NK-92 (cell line): ENCODE results near the gene DDX18.

Source experiments
- DNase-seq: peaks from one replicate; lab custom pipeline; 2025; ENCODE audit not compliant: unreplicated experiment; lab: John Stamatoyannopoulos, UW

Gene DDX18

GRCh38 chr2:117833911-117834310 lies 19.4 kb downstream of the DDX18 start:
- DNase-seq: no peak

DNA sequence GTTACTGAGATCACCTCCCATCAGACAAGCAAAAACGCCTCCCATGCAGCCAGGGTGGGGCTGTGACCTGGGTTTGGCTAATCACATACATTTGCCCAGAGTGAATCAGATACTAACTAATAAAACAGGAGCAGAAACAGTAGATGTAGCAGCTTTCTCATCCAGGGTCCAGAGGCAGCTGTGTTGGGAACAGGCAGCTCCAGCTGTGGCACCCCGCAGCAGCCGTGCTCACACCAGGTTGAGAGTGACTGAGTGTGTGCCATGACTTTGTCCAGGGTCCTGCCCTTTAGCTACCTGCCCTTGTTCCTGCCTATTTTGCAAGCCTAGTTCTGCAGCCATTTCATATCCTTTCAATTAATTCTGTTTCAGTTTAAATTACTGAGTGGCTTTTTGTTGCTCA lies 20.5 kb downstream of the DDX18 start:
- DNase-seq: no peak

DNA sequence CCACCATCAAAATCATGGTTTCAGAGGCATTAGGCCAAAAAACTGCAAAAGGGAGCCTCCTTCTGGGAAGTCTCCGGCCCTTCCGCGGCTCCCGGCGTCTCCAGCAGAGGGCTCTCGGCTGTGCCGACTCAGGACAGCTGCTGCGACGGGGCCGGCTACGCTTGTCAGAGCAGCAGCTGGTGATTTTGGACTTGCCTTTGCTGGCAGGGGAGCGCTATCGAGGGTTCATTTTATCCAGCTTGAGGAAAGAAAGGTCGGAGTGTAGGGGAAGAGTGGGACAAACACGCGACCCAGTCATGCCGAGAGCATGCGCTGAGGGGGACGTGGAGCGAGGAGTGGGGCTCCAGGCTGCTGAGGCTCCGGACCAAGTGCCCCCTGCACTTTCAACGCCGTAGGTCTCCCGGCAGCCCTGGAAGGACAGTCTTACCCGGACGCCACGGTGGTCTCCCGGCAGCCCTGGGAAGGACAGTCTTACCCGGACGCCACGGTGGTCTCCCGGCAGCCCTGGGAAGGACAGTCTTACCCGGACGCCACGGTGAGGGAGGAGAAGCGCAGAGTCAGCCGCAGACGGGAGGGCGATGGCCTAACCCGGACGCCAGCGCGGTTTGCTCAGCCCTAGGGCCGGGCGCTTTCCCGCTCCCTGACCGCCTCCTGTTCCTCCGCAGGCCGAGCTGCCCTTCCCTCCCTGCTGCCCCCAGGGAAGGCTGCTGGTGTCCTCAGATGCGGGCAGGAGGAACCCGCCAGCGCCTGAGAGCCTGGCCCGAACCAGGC lies 21.7 kb downstream of the DDX18 start:
- DNase-seq: no peak

- no peak for DNase-seq
Measured at GRCh38 chr2:117845304-117845703, 30.8 kb downstream of the DDX18 start.

- DNase-seq: no peak
Measured at GRCh38 chr2:117850015-117850414, 35.5 kb downstream of the DDX18 start.

DNA sequence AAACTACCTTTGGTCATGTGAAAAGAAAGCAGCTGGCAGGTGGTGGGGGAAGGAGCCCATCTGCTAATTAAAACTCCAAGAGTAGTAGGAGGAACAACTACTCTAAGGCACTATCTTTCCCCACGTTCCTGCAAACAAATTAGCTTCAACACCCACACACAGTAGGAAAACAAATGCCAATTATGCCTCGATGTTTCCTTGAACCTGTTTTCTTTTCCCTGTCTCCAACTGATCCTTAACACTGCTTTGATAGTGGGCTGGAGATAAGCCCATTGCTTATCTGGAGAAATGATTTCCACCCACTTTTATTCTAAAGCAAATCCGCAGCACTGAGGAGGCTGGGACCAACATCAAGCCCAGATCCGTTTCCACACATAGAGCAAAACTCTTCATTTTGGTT lies 36.0 kb downstream of the DDX18 start:
- no peak for DNase-seq

DNA sequence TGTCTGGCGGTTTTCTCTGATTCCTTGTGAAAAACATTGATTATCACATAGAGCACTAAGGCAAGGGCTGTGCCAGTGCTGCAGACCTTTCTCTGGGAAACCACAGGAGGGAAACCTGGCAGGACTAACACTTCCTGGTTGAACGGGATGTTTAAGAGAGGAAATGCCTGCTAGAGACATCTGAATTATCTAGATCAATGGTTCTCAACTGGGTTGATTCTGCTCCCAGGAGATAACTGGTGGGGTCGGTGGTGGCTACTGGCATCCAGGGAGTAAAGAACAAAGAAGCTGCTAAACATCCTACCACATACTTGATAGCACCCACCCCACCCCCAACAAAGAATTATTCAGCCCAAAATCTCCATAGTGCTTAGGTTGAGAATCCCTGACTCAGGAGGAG lies 37.5 kb downstream of the DDX18 start:
- no peak for DNase-seq

- DNase-seq: no peak
Measured at GRCh38 chr2:117853316-117853715, 38.8 kb downstream of the DDX18 start.

DNA sequence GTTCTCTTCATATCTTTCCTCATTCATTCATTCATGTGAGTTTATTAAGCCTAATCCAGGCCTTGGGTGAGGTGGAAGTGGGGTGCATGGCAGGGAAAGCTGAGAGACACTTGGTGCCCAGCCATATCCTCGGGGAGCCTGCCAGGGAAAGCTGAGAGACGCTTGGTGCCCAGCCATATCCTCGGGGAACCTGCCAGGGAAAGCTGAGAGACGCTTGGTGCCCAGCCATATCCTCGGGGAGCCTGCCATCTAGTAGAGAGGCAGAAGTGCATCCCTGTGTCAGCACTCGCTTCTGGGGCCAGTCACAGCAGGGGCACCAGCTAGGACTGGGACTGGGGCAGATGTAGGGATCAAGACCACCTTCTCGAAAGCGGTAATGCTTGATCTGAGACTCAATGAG lies 39.4 kb downstream of the DDX18 start:
- DNase-seq: no peak

GRCh38 chr2:117854610-117855009 lies 40.1 kb downstream of the DDX18 start:
- DNase-seq: no peak

- no peak for DNase-seq
Measured at GRCh38 chr2:117855886-117856285, 41.4 kb downstream of the DDX18 start.

GRCh38 chr2:117856415-117857210 lies 42.1 kb downstream of the DDX18 start:
- no peak for DNase-seq

GRCh38 chr2:117858336-117858735 lies 43.8 kb downstream of the DDX18 start:
- DNase-seq: no peak

- DNase-seq: no peak
Measured at GRCh38 chr2:117858892-117859531, 44.5 kb downstream of the DDX18 start.

- no peak for DNase-seq
Measured at GRCh38 chr2:117859532-117859911, 45.0 kb downstream of the DDX18 start.

- DNase-seq: no peak
Measured at GRCh38 chr2:117859924-117860647, 45.6 kb downstream of the DDX18 start.

DNA sequence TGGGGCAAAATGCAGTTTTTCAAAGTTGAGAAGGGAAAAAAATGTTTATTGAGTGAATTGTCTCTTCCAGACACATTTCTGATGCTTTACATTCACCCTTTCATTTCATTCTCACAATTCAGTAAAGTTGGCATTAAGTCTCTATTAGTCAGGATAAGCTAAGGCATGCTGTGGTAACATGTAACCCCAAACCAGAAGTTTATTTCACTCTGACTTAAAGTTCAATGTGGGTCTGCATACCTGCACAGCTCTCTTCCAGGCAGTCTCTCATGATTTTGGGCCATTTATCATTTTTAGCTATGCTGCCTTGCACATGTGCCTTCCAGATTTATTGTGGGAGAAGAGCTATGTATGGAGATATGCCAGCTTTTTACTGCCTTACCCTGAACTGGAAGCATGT lies 48.0 kb downstream of the DDX18 start:
- no peak for DNase-seq

DNA sequence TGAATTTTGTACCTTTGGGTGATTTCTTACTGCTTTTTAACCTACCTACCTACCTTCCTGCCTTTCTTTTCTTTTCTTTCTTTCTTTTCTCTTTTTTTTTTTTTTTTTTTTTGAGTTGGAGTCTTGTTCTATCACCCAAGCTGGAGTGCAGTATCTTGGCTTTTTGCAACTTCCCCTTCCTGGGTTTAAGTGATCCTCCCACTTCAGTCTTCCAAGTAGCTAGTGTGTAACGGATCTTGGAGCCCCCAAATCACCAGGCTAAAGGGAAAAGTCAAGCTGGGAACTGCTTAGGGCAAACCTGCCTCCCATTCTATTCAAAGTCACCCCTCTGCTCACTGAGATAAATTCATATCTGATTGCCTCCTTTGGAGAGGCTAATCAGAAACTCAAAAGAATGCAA lies 61.3 kb downstream of the DDX18 start:
- no peak for DNase-seq

- DNase-seq: no peak
Measured at GRCh38 chr2:117879003-117879402, 64.5 kb downstream of the DDX18 start.
